ENCODE results near the gene HUNK. TPM values are rescaled to one million over a fixed set of nuclear protein-coding genes. Genes with fewer than 3 reads are reported as not detected.

The HUNK gene
- total RNA-seq, 2 experiments from 2014 or later = 0.15 TPM; not detected in 1

DNA sequence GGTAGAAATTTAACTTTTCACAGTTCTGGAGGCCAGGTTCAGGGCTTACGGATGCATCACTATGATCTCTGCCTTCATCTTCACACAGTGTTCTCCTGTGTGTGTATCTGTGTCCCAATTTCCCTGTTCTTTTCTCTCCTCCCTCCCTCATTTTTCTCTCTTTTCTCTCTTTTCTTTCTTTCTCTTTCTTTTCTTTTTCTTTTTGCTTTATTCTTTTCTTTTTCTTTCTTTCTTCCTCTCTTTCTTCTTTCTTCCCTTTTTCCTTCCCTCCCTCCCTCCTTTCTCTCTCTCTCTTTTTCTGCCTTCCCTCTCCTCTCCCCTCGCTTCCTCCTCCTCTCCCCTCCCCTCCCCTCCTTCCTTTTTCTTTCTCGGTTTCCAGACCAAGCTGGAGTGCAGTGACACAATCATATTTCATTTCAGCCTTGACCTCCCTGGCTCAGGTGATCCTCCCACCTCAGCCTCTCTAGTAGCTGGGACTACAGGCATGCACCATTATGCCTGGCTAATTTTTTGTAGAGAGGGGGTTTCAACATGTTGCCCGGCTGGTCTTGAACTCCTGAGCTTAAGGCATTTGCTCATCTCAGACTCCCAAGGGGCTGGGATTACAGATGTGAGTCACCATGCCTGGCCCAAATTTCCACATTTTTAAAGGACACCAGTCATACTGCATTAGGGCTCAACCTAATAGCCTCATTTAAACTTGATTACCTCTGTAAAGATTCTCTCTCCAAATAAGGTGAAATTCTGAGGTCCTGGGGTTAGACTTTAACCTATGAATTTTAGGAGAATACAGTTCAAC lies 115.9 kb downstream of the HUNK start:
- POLR2A ChIA-PET = no interaction called here
- CTCF ChIA-PET = no interaction called here

DNA sequence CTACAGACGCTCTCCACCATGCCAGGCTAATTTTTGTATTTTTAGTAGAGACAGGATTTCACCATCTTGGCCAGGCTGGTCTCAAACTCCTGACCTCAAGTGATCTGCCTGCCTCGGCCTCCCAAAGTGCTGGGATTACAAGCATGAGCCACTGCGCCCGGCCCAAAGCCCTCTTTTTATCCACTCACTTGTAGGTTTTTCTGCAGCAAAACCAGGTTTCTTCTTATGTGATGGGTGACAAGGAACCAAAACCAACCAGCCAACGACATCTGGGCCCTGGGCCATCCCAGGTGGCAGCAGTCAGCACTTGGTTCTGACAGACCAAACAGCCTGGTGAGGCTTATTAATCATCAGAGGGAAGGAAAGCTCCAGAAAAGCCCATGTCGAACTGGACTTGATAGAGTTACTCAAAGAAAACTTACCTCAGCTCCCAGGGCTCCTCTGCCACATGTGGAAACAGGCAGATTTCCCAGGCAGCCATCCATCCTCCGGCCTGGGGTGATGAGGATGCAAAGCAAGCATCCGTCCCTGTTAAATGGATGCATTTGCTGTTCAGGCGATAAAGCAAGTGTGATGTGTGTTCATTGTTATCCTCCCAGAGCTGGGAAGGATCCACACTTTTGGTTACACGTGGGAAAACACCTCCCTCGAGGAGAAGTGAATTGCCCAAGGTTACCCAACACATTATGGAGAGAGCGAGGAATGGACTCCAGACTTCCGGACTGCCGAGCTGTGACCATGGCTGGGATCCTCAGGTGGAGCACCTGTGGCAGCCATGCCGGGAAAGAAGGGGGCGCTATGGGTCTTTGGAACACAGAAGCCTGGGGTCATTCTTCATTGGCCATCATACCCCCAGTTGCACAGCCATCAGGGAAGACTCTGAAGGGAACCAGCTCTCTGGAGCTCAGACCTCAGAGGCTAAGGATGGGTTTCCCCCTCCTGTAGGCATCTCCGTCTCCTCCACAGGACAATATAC lies 118.8 kb downstream of the HUNK start:
- CTCF ChIA-PET = no interaction called here
- POLR2A ChIA-PET = no interaction called here

DNA sequence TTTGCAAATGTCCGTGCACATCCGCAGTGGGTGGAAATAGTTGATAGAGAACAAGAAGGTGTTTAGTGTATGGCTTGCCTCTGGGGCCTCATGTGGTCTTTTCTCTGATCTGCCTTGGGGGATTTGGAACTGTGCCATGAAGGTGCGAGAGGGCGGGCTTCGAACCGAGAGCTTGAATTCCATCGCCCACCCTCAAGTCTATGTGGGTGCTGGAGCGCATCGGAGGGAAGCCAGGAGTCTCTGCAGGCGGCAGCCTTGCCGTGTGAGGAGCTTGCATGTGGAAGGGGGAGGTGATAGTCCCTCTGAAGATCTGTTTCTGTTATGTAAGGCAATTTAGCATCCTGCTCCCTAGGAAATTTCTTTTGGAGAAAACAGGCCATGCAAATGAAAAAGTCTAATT lies 119.6 kb downstream of the HUNK start:
- ChIA-PET POLR2A (no interaction called here), CTCF (no interaction called here)

DNA sequence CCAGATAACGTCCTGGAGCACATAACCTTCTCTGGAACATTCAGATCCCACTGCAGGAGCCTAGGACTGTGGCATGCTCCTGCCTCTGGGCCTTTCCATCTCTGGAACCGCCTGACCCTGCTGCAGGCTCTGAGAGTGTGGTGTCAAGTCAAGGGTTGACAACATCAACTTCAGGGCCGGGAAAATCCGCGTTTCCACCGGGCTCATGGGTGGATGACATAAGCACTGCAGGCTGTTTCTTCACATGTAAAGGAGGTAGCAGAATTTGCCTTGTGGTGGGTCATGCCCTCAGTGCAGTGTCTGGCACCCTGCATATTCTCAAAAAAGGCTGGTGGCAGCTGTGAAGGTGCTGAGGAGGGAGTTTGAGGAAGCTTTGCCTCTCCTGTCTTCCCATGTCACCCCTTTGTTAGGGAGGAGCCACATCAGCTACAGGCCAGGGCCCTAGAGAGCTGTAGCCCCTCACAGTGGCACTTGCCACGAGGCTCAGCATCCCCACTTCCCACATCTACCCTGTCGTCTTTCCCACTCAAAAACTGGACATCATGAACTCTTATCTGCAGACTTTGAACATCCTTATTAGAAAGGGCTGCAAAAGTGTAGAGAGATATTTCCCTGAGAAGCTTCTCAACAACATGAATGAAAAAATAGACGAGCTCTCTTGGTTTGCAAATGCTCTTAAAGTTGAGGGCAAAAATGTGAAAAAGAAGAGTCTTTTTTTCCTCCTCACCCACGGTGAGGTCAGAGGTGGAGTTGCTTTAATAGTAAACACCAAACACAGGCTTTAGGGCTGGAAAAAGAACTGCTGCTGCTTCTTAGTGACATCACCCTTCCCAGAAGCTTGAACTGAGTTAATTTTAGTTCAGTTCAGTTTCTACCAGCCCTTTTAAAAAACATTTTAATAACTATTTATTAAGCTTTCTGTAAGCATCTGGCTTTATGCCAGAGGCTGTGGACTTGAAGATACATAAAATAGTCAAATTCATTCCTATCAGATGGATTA lies 121.3 kb downstream of the HUNK start:
- POLR2A ChIA-PET = no interaction called here
- CTCF ChIA-PET = no interaction called here

DNA sequence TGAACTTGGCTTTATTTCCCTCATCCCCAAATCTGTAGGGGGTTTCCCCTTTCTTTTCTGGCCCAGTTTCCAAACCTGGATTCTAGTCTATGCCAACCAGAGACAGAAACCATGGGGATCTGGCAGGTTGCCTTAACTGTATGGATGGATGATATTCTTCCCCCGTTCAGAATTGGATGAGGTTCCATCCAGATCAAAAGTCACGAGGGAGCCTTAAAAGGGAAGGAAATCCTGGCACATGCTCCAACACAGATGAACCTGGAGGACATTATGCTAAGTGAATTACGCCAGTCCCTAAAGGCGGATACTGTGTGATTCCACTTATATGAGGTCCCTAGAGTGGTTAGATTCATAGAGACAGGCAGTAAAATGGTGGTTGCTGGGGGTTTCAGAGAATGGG lies 124.4 kb downstream of the HUNK start:
- POLR2A ChIA-PET = no interaction called here
- CTCF ChIA-PET = no interaction called here

GRCh38 chr21:31999810-32000468 lies 127.1 kb downstream of the HUNK start:
- CTCF ChIA-PET = no interaction called here
- POLR2A ChIA-PET = no interaction called here

- CTCF ChIA-PET = no interaction called here
- POLR2A ChIA-PET = no interaction called here
Observed at GRCh38 chr21:32001390-32001789, 128.6 kb downstream of the HUNK start.

DNA sequence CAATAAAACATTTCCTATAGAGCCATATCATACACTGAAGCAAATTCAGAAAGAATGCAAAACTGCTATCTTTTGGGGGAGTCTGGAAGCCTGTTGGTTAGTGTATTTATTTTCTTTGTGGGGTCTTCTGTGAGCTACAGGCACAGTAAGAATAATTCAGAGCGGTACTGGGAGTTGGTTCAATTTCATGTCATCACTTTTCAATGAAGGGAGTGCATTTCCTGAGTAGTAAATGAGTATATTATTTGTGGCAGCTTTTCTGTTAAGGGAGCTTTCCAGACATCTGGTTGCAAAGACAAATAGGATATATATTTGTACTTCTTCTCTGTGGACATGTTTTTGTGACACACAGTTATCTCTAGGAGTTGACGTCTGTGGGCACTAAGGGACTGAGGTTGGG lies 130.6 kb downstream of the HUNK start:
- CTCF ChIA-PET = no interaction called here
- POLR2A ChIA-PET = no interaction called here

DNA sequence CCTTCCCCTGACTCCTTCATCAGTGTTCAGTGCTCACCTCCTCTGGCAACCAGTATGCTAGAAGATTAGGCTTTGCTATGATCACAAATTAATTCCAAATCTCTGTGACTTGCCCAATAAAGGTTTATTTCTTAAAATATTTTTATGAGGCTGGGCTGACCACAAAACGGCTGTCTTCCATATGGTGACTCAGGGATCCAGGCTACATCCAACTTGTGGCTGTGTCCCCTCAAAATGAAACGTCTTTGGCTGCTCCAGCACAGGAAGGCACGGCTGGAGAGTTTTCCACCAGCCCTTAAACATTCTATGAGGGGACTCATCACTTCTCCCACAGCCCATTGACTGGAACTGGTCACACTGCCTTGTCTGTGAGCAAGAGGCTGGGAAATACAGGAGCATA lies 131.5 kb downstream of the HUNK start:
- ChIA-PET POLR2A (no interaction called here), CTCF (no interaction called here)

- CTCF ChIA-PET = no interaction called here
- POLR2A ChIA-PET = no interaction called here
Observed at GRCh38 chr21:32007456-32007855, 134.6 kb downstream of the HUNK start.

GRCh38 chr21:32008714-32009113 lies 135.9 kb downstream of the HUNK start:
- CTCF ChIA-PET = no interaction called here
- POLR2A ChIA-PET = no interaction called here

GRCh38 chr21:32009263-32009662 lies 136.4 kb downstream of the HUNK start:
- CTCF ChIA-PET = no interaction called here
- POLR2A ChIA-PET = no interaction called here

DNA sequence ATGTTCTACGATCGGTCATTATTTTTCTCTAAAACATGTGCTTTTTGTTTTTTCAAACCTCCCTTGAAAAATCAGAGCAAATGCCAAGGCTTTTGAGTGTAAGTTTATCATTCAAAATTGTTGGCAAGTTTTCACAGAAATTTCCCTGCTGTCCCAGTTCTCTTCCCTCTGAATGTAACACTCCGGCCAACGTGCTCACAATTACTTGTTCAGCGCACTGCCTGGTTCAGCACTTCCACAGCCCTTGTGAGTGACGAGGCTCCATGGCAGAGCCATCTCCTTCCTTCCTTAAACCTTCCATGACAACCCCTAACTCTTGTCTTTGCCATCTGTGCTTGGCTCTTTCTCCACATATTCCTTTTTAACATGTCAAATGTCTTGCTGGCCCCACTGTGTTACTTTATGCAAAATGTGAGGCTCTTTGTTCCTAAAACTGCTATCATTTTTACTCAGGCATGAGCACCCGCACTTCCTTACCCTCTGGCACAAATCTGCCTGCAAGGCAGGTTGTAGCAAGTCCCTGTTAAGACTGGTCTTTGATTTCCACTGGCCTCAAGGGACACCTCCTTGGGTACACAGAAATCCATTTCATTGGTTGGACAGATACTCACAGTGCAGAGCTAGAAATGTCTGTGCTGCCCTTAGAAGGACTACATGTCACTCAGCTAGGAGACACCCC lies 142.8 kb downstream of the HUNK start:
- ChIA-PET POLR2A (no interaction called here), CTCF (no interaction called here)

GRCh38 chr21:32018381-32018780 lies 145.6 kb downstream of the HUNK start:
- CTCF ChIA-PET = no interaction called here
- POLR2A ChIA-PET = no interaction called here

- ChIA-PET CTCF (no interaction called here), POLR2A (no interaction called here)
Observed at GRCh38 chr21:32020564-32020963, 147.7 kb downstream of the HUNK start.

- ChIA-PET POLR2A (no interaction called here), CTCF (no interaction called here)
Observed at GRCh38 chr21:32021319-32021994, 148.6 kb downstream of the HUNK start.

- CTCF ChIA-PET = interaction anchor here (0.7 kb wide), 1 partner anchor 1176 kb away, joined by 3 read pairs; no protein-coding TSS in a partner anchor
- POLR2A ChIA-PET = no interaction called here
Observed at GRCh38 chr21:32022146-32022545, 149.3 kb downstream of the HUNK start.

DNA sequence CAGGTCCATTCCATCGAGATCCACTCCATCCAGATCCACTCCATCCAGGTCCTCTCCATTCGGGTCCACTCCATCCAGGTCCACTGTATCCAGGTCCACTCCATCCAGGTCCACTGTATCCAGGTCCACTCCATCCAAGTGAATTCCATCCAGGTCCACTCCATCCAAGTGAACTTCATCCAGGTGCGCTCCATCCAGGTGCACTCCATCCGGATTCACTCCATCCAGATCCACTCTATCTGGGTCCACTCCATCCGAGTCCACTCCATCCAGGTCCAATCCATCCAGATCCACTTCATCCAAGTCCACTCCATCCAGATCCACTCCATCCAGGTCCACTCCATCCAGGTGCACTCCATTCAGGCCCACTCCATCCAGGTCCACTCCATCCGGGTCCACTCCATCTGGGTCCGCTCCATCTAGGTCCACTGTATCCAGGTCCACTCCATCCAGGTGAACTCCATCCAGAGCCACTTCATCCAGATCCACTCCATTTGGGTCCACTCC lies 157.4 kb downstream of the HUNK start:
- ChIA-PET CTCF (no interaction called here), POLR2A (no interaction called here)
